ENCODE measurements around the gene TBR1. TPM values are rescaled to one million over a fixed set of nuclear protein-coding genes. Genes with fewer than 3 reads are reported as not detected.

TBR1 gene
- total and polyA plus RNA-seq, 2 of the 4 experiments (the other 2 are of a cell fraction): not detected

DNA sequence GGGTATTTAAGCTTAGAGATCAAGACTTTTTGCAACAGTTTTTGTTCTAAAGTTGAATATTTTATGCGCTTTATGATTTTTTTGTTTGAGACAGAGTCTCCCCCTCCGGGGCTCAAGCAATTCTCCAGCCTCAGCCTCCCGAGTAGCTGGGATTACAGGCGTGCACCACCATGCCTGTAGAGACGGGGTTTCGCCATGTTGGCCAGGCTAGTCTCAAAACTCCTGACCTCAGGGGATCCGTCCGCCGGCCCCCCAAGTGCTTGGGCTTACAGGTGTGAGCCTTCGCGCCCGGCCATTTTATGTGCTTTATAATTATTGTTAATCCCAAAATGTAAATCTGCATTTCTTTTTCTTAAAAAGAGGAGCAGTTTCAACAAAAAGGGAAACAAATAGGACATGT is 29.0 kb downstream of the TBR1 start:
- Histone ChIP-seq H2BK20ac (ENCODE audit: low read depth, low read length) (no peak overlapping the region), H4K8ac (ENCODE audit: low read depth in 2 of 2, low read length in 2 of 2) (no peak overlapping the region), H3K27ac (ENCODE audit: insufficient read depth, low read length) (no peak overlapping the region), H3K56ac (ENCODE audit: extremely low read depth, insufficient read depth, low read length) (no peak overlapping the region), H3K9ac (ENCODE audit: low read depth, low read length) (no peak overlapping the region), H2BK15ac (ENCODE audit: low read depth, low read length) (no peak overlapping the region), H3K4ac (ENCODE audit: low read depth, low read length) (no peak overlapping the region), H4K5ac (ENCODE audit: low read depth, low read length) (no peak overlapping the region), H3K4me2 (ENCODE audit: low read depth, low read length) (no peak overlapping the region), H2AK9ac (replicated peaks; ENCODE audit: low read depth, low read length, poor library complexity) (no peak overlapping the region), H2AK5ac (ENCODE audit: low read depth, low read length) (no peak overlapping the region), H3K23ac (ENCODE audit: low read depth, low read length) (no peak overlapping the region), H2BK120ac (ENCODE audit: low read depth, low read length) (no peak overlapping the region), H3K9me3 (ENCODE audit: control insufficient read depth, insufficient read depth, low read length) (no peaks in the 10 kb centered on the region), H3K9me1 (ENCODE audit: insufficient read depth, low read length) (no peaks in the 10 kb centered on the region), H3K4me3 (ENCODE audit: insufficient read depth, low read depth, low read length) (no peak overlapping the region), H3K79me1 (ENCODE audit: low read depth in 1 of 2, low read length in 2 of 2) (no peaks in the 10 kb centered on the region), H3K18ac (ENCODE audit: low read depth, low read length) (no peak overlapping the region), H3K27me3 (ENCODE audit: control insufficient read depth, insufficient read depth, low read length) (no peaks in the 10 kb centered on the region), H3K4me1 (ENCODE audit: control insufficient read depth, insufficient read depth, low read length) (no peaks in the 10 kb centered on the region), H2AFZ (replicated peaks; ENCODE audit: low read length, poor library complexity) (no peak overlapping the region), H4K20me1 (ENCODE audit: insufficient read depth, low read length) (no peaks in the 10 kb centered on the region), H4K91ac (ENCODE audit: insufficient read depth, low read depth, low read length) (no peak overlapping the region), H3K36me3 (ENCODE audit: control insufficient read depth, insufficient read depth, low read length) (no peaks in the 10 kb centered on the region), H2BK5ac (ENCODE audit: low read depth, low read length, poor library complexity, severe bottlenecking) (no peak overlapping the region), H3K14ac (replicated peaks; ENCODE audit: low read depth, low read length) (no peak overlapping the region)
- in situ Hi-C loops (cut with MboI; ENCODE audit: low sequenced_read_pairs) (no loop called here), dilution Hi-C loops (cut with HindIII; ENCODE audit: low sequenced_read_pairs, unreplicated experiment) (no loop called here), intact Hi-C loops (cut with micrococcal nuclease) (no loop called here)
- TF ChIP-seq RCOR1 (IDR thresholded peaks at IDR 0.05; ENCODE audit: insufficient replicate concordance, low read length) (no peak), RFX5 (IDR thresholded peaks at IDR 0.05; ENCODE audit: low read depth, low read length) (no peak), CEBPB (IDR thresholded peaks at IDR 0.05; ENCODE audit: low read depth, low read length) (no peak), POLR2A (IDR thresholded peaks at IDR 0.05; ENCODE audit: low read depth, low read length) (no peak), FOS (IDR thresholded peaks at IDR 0.05; ENCODE audit: low read depth, low read length) (no peak), CHD1 (IDR thresholded peaks at IDR 0.05; ENCODE audit: low read depth, low read length) (no peak), NFE2L2 (IDR thresholded peaks at IDR 0.05; ENCODE audit: low read depth, low read length) (no peak), MAFK (IDR thresholded peaks at IDR 0.05; ENCODE audit: low read depth, low read length) (no peak), RAD21 (IDR thresholded peaks at IDR 0.05; ENCODE audit: low read length) (no peak), BHLHE40 (IDR thresholded peaks at IDR 0.05; ENCODE audit: low read depth, low read length) (no peak), MAZ (IDR thresholded peaks at IDR 0.05; ENCODE audit: borderline replicate concordance, low read depth, low read length) (no peak), SMC3 (IDR thresholded peaks at IDR 0.05; ENCODE audit: low read depth, low read length) (no peak), MXI1 (IDR thresholded peaks at IDR 0.05; ENCODE audit: borderline replicate concordance, low read depth, low read length) (no peak)
- TF ChIP-seq, protein P1, sequence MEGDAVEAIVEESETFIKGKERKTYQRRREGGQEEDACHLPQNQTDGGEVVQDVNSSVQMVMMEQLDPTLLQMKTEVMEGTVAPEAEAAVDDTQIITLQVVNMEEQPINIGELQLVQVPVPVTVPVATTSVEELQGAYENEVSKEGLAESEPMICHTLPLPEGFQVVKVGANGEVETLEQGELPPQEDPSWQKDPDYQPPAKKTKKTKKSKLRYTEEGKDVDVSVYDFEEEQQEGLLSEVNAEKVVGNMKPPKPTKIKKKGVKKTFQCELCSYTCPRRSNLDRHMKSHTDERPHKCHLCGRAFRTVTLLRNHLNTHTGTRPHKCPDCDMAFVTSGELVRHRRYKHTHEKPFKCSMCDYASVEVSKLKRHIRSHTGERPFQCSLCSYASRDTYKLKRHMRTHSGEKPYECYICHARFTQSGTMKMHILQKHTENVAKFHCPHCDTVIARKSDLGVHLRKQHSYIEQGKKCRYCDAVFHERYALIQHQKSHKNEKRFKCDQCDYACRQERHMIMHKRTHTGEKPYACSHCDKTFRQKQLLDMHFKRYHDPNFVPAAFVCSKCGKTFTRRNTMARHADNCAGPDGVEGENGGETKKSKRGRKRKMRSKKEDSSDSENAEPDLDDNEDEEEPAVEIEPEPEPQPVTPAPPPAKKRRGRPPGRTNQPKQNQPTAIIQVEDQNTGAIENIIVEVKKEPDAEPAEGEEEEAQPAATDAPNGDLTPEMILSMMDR (conservative IDR thresholded peaks at IDR 0.05; ENCODE audit: low read depth, low read length): no peak
- TF ChIP-seq, protein P2, sequence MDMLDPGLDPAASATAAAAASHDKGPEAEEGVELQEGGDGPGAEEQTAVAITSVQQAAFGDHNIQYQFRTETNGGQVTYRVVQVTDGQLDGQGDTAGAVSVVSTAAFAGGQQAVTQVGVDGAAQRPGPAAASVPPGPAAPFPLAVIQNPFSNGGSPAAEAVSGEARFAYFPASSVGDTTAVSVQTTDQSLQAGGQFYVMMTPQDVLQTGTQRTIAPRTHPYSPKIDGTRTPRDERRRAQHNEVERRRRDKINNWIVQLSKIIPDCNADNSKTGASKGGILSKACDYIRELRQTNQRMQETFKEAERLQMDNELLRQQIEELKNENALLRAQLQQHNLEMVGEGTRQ (IDR thresholded peaks at IDR 0.05; ENCODE audit: low read depth, low read length): no peak
- TF ChIP-seq, protein P3, sequence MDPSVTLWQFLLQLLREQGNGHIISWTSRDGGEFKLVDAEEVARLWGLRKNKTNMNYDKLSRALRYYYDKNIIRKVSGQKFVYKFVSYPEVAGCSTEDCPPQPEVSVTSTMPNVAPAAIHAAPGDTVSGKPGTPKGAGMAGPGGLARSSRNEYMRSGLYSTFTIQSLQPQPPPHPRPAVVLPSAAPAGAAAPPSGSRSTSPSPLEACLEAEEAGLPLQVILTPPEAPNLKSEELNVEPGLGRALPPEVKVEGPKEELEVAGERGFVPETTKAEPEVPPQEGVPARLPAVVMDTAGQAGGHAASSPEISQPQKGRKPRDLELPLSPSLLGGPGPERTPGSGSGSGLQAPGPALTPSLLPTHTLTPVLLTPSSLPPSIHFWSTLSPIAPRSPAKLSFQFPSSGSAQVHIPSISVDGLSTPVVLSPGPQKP (IDR thresholded peaks at IDR 0.05; ENCODE audit: borderline replicate concordance, low read depth, low read length): no peak
- no CpG with 5 or more reads among the region's 12 CpGs for WGBS, 2 experiments (ENCODE audit: extremely low coverage in 2 of 2, insufficient read length in 1 of 2)
- BruUV-seq (replicated peaks): no TSS peak
- CTCF ChIA-PET: no interaction called here
- ATAC-seq (ENCODE audit: low read depth) (no peak), DNase-seq (no peak)
- POLR2A ChIA-PET (ENCODE audit: unreplicated experiment): no interaction called here
